ENCODE measurements around the gene DOCK3.
"Not testable (repeated sequence)": the region's sequence is repeated elsewhere in the genome, so short reads cannot be mapped to it uniquely, and the experiment has no call there.

GRCh38 chr3:50831009-50831408, 156.3 kb downstream of the DOCK3 start:
- TF ChIP-seq CTCF (IDR thresholded peaks at IDR 0.05; ENCODE audit: low read length); EZH2 (optimal IDR thresholded peaks at IDR 0.05; ENCODE audit: low read depth, low read length); EZH2phosphoT487 (IDR thresholded peaks at IDR 0.05; ENCODE audit: low read length): not testable (repeated sequence)
